ENCODE measurements around the gene PPP1R1C. TPM values are rescaled to one million over a fixed set of nuclear protein-coding genes. Genes with fewer than 3 reads are reported as not detected.

The PPP1R1C gene
- total and polyA plus RNA-seq, 2 donors, result 2.4 to 3.4 TPM

DNA sequence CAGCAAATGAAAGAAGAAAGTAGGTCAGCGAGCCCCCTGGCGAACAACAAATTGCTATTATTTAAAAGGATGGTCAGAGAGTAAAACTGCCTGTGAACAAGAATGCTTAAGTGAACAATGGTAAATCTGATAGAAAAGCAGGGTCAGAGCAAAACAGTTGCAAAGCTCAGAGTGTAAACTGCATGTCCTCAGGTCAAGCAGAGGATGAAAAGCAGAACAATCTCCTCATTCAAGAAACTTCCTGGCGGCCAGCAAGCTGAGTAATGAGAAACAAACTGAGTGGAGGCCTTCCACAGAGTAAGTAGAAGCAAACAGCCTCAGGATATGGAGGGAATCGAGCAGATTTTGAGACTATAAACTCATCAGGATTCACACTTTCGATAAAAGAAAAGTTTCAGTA lies 117.9 kb downstream of the PPP1R1C start:
- Histone ChIP-seq H3K4me1 (ENCODE audit: insufficient read depth) (no peaks in the 10 kb centered on the region), H3K27ac (ENCODE audit: low read depth) (no peak overlapping the region), H3K36me3 (ENCODE audit: insufficient read depth) (no peaks in the 10 kb centered on the region), H3K4me3 (ENCODE audit: low read depth, low read length) (no peak overlapping the region)
- 71% methylated on average over 5 of the region's 5 CpGs for WGBS
- DNase-seq (ENCODE audit: extremely low spot score), result no peak

DNA sequence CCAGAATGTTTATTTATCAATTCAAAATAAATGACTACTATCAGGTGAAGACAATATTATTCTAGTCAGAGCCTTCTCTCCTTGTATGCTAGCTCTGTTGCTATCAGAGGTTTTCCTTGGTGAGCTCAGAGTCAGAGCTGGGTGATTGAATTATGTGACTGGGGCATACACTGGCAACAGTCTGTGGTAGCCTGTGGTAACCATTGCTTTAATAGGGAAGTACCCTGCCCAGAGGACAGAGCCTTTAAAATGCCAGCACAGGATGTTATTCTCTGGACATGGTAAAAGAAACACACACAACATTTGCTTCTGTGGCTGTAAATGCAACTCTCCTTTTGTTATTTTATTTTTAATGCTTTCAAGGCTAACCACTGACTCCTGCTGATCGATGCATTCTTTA lies 124.7 kb downstream of the PPP1R1C start:
- no peaks in the 10 kb centered on the region for H3K36me3 ChIP-seq (ENCODE audit: insufficient read depth)
- H3K4me1 ChIP-seq (ENCODE audit: insufficient read depth), result no peaks in the 10 kb centered on the region
- no peak overlapping the region for H3K4me3 ChIP-seq (ENCODE audit: low read depth, low read length)
- DNase-seq (ENCODE audit: extremely low spot score), result no peak
- 86% methylated on average over 1 of the region's 1 CpG for WGBS
- no peak overlapping the region for H3K27ac ChIP-seq (ENCODE audit: low read depth)

DNA sequence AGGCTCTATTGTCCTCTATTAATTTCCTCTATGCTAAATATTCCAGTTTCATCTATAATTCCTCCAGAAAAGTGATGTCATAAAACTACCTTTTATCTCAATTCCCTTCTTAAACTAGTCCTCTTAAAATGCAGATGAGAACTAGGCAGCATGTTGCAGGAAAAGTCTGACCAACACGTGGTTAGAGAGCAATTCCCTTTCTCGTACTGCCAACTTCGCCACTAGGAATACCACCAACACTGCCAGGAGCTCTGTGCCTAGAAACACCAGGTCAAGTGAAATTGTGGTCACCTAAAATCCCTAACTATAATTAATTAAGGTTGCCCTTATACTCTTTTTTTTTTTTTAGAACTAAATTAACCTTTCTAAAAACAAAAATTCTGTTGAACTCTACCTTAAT lies 127.7 kb downstream of the PPP1R1C start:
- DNase-seq (ENCODE audit: extremely low spot score), result no peak
- Histone ChIP-seq H3K4me1 (ENCODE audit: insufficient read depth) (no peaks in the 10 kb centered on the region), H3K27ac (ENCODE audit: low read depth) (no peak overlapping the region), H3K4me3 (ENCODE audit: low read depth, low read length) (no peak overlapping the region), H3K36me3 (ENCODE audit: insufficient read depth) (no peaks in the 10 kb centered on the region)
- WGBS, result 74% methylated on average over 3 of the region's 3 CpGs

DNA sequence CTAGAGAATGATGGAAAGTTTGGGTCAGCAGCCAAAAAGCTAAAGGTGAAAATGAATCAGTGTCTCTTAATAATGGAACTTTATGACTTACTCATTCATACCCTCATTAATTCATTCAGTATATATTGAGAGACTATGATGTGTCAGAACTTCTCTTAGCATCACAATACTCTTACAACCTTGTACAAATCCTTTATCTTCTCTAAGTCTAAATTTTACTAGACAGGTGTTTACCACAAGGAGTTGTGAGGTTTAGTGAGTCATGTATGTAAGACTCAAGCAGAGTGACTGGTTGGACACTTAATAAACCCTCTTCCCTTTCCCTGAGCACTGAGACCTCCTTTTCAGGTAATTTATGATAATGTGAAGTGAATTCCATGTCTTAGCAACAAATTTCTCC lies 129.6 kb downstream of the PPP1R1C start:
- Histone ChIP-seq H3K36me3 (ENCODE audit: insufficient read depth) (no peaks in the 10 kb centered on the region), H3K27ac (ENCODE audit: low read depth) (no peak overlapping the region), H3K4me1 (ENCODE audit: insufficient read depth) (no peaks in the 10 kb centered on the region), H3K4me3 (ENCODE audit: low read depth, low read length) (no peak overlapping the region)
- DNase-seq (ENCODE audit: extremely low spot score), result no peak

DNA sequence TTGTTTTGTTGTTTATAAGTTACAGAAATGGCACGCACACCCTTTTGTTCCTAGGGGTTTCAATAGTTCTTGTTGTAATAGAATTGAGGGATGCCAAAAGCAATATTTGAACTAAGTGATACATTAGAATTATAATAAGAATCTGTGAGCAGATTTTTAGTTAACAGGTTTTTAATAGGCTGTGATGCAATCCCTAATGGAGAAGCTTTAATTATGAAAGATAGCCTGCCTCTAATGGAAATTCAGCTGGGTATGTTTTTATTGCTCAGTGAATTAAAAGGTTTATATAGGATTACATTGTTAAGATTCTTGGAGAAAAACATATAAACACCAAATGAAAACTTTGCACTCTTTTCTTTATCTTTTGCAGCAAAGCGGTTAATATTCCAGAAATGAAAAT lies 131.1 kb downstream of the PPP1R1C start:
- whole genome bisulfite sequencing, result 71% methylated on average over 2 of the region's 2 CpGs
- Histone ChIP-seq H3K27ac (ENCODE audit: low read depth) (no peak overlapping the region), H3K4me1 (ENCODE audit: insufficient read depth) (no peaks in the 10 kb centered on the region), H3K4me3 (ENCODE audit: low read depth, low read length) (no peak overlapping the region), H3K36me3 (ENCODE audit: insufficient read depth) (no peaks in the 10 kb centered on the region)
- DNase-seq (ENCODE audit: extremely low spot score), result no peak

DNA sequence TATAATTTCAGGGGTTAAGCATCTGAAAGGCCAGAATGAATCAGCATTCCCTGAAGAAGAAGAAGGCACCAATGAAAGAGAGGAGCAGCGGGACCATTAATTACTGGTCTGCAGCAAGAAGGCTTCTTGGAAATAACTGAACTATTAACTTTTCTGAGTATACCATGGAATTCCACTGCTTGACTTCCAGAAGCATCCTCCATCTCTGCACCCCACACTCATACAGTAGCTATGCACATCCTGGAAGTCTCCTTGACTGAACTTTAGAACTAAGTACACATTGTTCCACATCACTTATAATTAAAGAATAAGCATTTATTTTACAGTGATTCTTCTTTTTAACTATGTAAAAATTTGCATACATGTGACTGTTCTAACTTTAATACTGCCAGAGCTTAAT lies 131.5 kb downstream of the PPP1R1C start:
- Histone ChIP-seq H3K4me3 (ENCODE audit: low read depth, low read length) (no peak overlapping the region), H3K27ac (ENCODE audit: low read depth) (no peak overlapping the region), H3K36me3 (ENCODE audit: insufficient read depth) (no peaks in the 10 kb centered on the region), H3K4me1 (ENCODE audit: insufficient read depth) (no peaks in the 10 kb centered on the region)
- no peak for DNase-seq (ENCODE audit: extremely low spot score)
- WGBS, result 64% methylated on average over 1 of the region's 1 CpG

DNA sequence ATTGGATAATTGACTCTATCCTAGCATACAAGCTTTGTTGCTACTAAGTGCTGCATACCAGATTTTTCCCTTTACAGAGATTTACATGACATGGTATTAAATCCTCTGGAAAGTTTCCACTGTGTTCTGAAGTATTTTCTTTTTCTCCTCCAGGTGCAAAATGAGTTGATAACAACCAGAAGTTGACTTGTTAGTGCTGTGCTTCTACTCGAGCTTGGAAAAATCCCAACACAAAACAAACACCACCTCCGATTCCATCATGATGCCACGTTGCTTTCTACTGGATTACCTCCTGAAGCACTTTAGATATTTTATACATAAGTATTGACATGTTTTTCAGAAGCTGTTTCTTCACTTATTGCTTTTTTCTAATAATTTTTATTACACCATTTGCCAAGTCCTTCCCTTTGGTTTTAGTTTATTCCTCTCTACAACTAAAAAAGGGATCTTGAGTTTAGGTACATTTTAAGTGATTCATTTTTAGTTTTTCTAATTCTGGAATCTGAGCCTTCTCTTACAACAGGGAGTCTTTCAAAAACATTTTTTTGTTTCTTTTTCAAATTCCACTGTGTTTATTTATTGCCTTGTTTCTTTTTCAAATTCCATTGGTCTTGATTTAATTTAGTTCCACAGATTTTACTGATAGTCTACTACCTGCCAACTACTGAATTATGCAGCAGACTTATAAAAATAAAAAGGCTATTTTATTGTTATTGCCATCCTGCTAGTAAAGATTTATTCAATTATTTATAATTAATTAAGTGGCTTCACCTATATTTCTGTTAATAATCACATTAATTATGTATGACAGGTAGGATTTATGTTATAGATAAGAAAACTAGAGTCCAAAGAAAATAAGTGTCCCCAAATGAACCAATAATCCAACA lies 143.4 kb downstream of the PPP1R1C start:
- H3K4me3 ChIP-seq (ENCODE audit: low read depth, low read length), result no peak overlapping the region
- no peak overlapping the region for H3K27ac ChIP-seq (ENCODE audit: low read depth)
- no peaks in the 10 kb centered on the region for H3K36me3 ChIP-seq (ENCODE audit: insufficient read depth)
- no peaks in the 10 kb centered on the region for H3K4me1 ChIP-seq (ENCODE audit: insufficient read depth)
- 34% methylated on average over 3 of the region's 3 CpGs for WGBS
- DNase-seq (ENCODE audit: extremely low spot score), result no peak

DNA sequence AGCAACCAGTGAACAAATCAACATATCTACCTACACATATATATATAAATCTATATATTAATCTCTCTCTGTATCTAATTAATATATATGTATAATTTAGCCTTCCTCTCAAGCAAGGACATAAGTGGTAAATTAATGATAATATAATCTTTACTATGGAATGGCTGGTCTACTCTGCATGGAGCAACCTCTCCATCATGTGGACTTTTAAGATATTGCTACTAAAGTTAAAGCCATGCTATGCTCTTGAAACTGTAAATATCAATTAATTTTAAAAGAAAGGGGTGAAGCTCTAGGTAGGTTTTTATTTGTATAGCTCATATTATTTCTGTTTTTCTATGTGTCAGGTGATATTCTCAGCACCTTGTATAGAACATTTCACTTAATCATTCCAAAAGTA lies 147.0 kb downstream of the PPP1R1C start:
- no peaks in the 10 kb centered on the region for H3K4me1 ChIP-seq (ENCODE audit: insufficient read depth)
- H3K4me3 ChIP-seq (ENCODE audit: low read depth, low read length), result no peak overlapping the region
- DNase-seq (ENCODE audit: extremely low spot score), result no peak
- H3K27ac ChIP-seq (ENCODE audit: low read depth), result no peak overlapping the region
- no peaks in the 10 kb centered on the region for H3K36me3 ChIP-seq (ENCODE audit: insufficient read depth)

DNA sequence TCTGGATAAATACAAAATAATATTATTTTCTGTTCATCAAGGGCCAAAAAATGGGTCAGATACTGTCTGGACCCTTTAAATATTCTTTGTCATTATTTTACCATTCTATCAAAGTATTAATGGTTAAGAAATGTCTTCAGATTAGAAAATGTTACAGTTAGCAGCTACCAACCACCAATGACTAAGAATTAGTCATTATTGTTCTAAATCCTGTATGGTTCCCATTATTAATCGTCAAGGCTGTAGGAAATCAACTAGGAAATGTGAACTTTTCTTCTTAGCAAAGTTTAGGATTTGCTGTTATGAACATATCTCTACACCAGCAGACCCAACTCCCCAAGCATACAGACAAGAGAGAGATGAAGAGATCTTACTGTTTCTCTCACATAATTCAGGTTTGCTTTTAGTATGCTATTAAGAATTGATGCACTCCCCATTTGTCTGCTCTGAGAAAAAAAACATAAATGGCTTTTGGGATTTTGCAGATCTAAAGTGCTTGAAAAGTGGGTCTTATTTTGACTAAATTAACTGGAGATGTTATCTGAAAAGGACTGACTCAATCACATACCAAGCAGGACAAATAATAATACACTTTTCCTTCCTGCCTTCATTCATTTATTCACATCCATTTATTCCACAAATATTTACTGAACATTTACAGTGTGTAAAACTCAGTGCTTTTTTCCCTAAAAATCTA lies 147.7 kb downstream of the PPP1R1C start:
- Histone ChIP-seq H3K4me1 (ENCODE audit: insufficient read depth) (no peaks in the 10 kb centered on the region), H3K4me3 (ENCODE audit: low read depth, low read length) (no peak overlapping the region), H3K36me3 (ENCODE audit: insufficient read depth) (no peaks in the 10 kb centered on the region), H3K27ac (ENCODE audit: low read depth) (no peak overlapping the region)
- WGBS, result 74% methylated on average over 1 of the region's 1 CpG
- no peak for DNase-seq (ENCODE audit: extremely low spot score)

DNA sequence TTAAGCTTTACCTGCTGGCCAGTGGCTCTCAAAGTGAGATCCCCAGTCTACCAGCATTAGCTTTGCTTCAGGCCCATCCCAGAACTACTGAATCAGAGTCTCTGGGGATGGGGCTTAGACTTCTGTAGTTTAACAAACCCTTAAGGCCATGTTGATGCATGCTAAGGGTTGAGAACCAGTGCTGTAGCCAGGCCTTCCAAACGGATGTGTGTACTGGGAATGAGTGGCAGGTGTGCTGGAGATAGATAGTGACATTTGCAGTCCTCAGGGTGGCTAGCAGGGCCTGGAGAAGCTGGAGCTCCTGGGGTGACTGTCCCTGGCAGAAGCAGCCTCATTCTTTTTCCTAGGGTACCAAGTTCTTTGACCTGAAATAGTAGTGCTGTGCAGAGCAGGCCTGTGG lies 148.5 kb downstream of the PPP1R1C start:
- no peaks in the 10 kb centered on the region for H3K36me3 ChIP-seq (ENCODE audit: insufficient read depth)
- H3K4me3 ChIP-seq (ENCODE audit: low read depth, low read length), result no peak overlapping the region
- no peaks in the 10 kb centered on the region for H3K4me1 ChIP-seq (ENCODE audit: insufficient read depth)
- 63% methylated on average over 1 of the region's 1 CpG for WGBS
- H3K27ac ChIP-seq (ENCODE audit: low read depth), result no peak overlapping the region
- no peak for DNase-seq (ENCODE audit: extremely low spot score)

DNA sequence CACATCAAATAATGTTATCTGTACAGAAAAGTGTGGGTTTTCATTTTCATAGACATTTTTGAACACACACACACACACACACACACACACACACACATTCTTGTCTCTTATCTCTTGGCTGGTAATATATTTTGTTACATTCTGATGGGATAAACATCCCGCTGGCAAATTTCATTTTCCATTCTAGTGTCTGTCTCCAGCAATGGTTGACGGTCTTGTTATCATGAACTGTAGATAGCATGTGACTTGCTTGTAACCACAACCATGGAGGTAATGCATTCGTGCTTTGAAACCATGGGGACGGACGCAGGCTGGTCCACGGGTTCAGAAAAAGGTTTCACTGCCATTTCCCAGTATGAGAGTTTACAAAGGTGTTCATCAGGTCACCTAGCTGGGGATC lies 156.4 kb downstream of the PPP1R1C start:
- Histone ChIP-seq H3K4me1 (ENCODE audit: insufficient read depth) (no peaks in the 10 kb centered on the region), H3K4me3 (ENCODE audit: low read depth, low read length) (no peak overlapping the region), H3K27ac (ENCODE audit: low read depth) (no peak overlapping the region), H3K36me3 (ENCODE audit: insufficient read depth) (no peaks in the 10 kb centered on the region)
- DNase-seq (ENCODE audit: extremely low spot score), result no peak
- 44% methylated on average over 6 of the region's 6 CpGs for WGBS

DNA sequence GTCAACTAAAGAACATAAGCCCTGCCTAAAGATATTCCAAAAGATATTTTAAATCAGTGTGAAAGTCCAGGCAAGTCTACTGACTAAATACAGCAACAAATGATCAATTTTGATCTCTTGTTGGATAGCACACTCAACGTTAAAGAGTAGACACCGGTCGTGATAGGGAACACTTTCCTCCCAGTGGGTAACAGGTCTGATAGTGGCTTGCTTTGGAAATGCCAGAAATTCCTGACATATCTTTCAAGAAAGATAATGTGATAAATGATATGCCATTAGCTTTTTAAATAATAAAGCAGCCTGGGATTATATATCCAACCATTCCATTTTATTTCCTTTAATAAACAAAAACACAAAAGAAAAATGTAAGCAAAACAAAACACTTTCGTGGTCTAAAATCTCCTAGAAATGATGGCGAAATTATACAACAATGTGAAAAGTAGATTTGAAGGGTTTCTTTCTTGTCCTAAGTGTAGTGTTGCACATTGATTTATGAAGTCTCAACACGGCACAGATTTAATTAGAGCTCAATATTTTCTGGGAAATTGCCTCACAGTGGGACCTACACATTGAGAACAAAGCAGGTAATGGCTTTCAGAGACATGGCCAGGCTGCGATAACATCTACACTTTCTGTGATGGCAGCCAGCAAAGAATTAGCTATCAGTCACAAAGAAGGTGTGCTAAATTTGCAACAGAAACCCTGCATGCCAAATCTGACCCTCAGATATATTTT lies 158.6 kb downstream of the PPP1R1C start:
- no peaks in the 10 kb centered on the region for H3K4me1 ChIP-seq (ENCODE audit: insufficient read depth)
- H3K4me3 ChIP-seq (ENCODE audit: low read depth, low read length), result no peak overlapping the region
- DNase-seq (ENCODE audit: extremely low spot score), result no peak
- H3K36me3 ChIP-seq (ENCODE audit: insufficient read depth), result no peaks in the 10 kb centered on the region
- 73% methylated on average over 7 of the region's 7 CpGs for WGBS
- no peak overlapping the region for H3K27ac ChIP-seq (ENCODE audit: low read depth)

DNA sequence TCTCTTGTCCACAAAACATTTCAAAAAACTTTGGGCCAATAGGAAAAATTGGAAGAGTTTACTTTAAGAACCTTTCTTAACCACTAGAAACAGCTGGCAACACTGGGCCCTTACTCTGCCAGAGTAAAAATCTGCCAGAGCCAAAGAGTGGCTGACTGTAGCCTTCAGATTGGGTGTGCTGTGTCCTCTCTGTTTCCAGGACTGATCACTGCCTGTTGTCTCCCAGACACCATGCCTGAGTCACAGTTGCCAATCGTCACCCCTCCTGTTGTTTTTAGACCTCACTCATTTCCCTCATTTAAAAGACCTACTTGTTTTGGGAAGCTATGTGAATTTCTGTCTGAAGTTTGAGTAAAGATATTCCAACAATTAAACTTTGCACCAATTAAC lies 159.1 kb downstream of the PPP1R1C start:
- Histone ChIP-seq H3K4me3 (ENCODE audit: low read depth, low read length) (no peak overlapping the region), H3K27ac (ENCODE audit: low read depth) (no peak overlapping the region), H3K36me3 (ENCODE audit: insufficient read depth) (no peaks in the 10 kb centered on the region), H3K4me1 (ENCODE audit: insufficient read depth) (no peaks in the 10 kb centered on the region)
- WGBS, result 44% methylated on average over 1 of the region's 1 CpG
- no peak for DNase-seq (ENCODE audit: extremely low spot score)

DNA sequence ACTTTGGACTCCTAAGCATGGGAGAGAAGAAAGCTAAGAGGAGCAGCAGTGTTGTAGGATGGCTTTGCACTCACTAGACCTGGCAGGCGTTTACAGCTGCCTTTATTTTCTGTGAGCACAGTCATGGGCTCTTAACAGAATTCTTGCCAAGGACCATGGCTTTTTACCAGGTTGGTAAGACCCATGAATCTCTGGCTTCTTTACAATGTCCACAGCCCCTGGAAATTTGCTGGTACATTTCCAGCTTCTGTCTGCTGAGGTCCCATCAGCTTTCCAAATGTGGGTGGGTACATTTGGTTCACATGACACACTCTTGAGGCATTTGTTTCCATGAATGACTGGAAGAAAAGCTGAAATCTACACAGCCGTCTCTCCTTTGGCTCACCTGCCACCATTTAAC lies 162.7 kb downstream of the PPP1R1C start:
- Histone ChIP-seq H3K4me3 (ENCODE audit: low read depth, low read length) (no peak overlapping the region), H3K27ac (ENCODE audit: low read depth) (no peak overlapping the region), H3K36me3 (ENCODE audit: insufficient read depth) (no peaks in the 10 kb centered on the region), H3K4me1 (ENCODE audit: insufficient read depth) (no peaks in the 10 kb centered on the region)
- 54% methylated on average over 2 of the region's 2 CpGs for WGBS
- DNase-seq (ENCODE audit: extremely low spot score), result no peak

Measured in urinary bladder (tissue), 4 donors.